Measurements from ENCODE around the gene FBN1. TPM values are rescaled to one million over a fixed set of nuclear protein-coding genes. Genes with fewer than 3 reads are reported as not detected.

Gene FBN1
- total RNA-seq, 1 experiment from 2014 or later: 5.2 TPM

- POLR2A ChIA-PET: interaction anchor here (1.0 to 1.4 kb wide), 2 partner anchors 206 to 315 kb away, joined by 4 to 6 read pairs; partner anchors contain the start of gene DUT
Observed at GRCh38 chr15:48646331-48646730, 822 bp upstream of the FBN1 start.

GRCh38 chr15:48644827-48645557, 517 bp downstream of the FBN1 start:
- H3K27me3 Mint-ChIP-seq (ENCODE audit: low read depth): peaks cover 64% of the 10 kb centered on the region
- no peak for TF ChIP-seq CTCF (IDR thresholded peaks at IDR 0.05)
- TF ChIP-seq NFE2L1 (CRISPR knock-in tag; IDR thresholded peaks at IDR 0.05): no peak
- no peak for TF ChIP-seq CDX4 (CRISPR knock-in tag; IDR thresholded peaks at IDR 0.05; ENCODE audit: borderline replicate concordance)
- TF ChIP-seq SP1 (CRISPR knock-in tag; conservative IDR thresholded peaks at IDR 0.05): 0 out of 2 replicates have a peak, but pooled peaks have one; percentile 2
- no peak for TF ChIP-seq SOX15 (CRISPR knock-in tag; IDR thresholded peaks at IDR 0.05)
- no peak for TF ChIP-seq IRF1 (CRISPR knock-in tag; IDR thresholded peaks at IDR 0.05)
- TF ChIP-seq ZNF423 (CRISPR knock-in tag; IDR thresholded peaks at IDR 0.05): peak; percentile 25; the same call in 1 of the 2 replicates

More at GRCh38 chr15:48646331-48646730, 822 bp upstream of the FBN1 start:
- CTCF ChIA-PET: no interaction called here
- H3K4me3 Mint-ChIP-seq: peak overlapping the region; percentile 63
- TF ChIP-seq CREB1 (CRISPR knock-in tag; IDR thresholded peaks at IDR 0.05) (no peak), TEAD1 (CRISPR knock-in tag; IDR thresholded peaks at IDR 0.05) (no peak), HMGXB4 (CRISPR knock-in tag; IDR thresholded peaks at IDR 0.05) (no peak), EMX1 (CRISPR knock-in tag; IDR thresholded peaks at IDR 0.05) (no peak), ATF3 (CRISPR knock-in tag; conservative IDR thresholded peaks at IDR 0.05) (no peak), ZNF263 (CRISPR knock-in tag; IDR thresholded peaks at IDR 0.05; ENCODE audit: low read depth) (no peak), NR3C1 (CRISPR knock-in tag; conservative IDR thresholded peaks at IDR 0.05; ENCODE audit: low read depth) (no peak), ELF4 (CRISPR knock-in tag; IDR thresholded peaks at IDR 0.05; ENCODE audit: low read depth) (no peak), GTF2I (CRISPR knock-in tag; conservative IDR thresholded peaks at IDR 0.05) (no peak), FOXK1 (CRISPR knock-in tag; IDR thresholded peaks at IDR 0.05) (no peak), ZNF138 (CRISPR knock-in tag; conservative IDR thresholded peaks at IDR 0.05) (no peak), SMAD4 (CRISPR knock-in tag; IDR thresholded peaks at IDR 0.05) (no peak), ZSCAN18 (CRISPR knock-in tag; IDR thresholded peaks at IDR 0.05) (no peak), E2F4 (CRISPR knock-in tag; IDR thresholded peaks at IDR 0.05; ENCODE audit: borderline replicate concordance, low read depth) (no peak), KAT7 (CRISPR knock-in tag; IDR thresholded peaks at IDR 0.05; ENCODE audit: borderline replicate concordance) (no peak), ZNF512 (CRISPR knock-in tag; IDR thresholded peaks at IDR 0.05; ENCODE audit: borderline replicate concordance) (no peak), ZNF423 (CRISPR knock-in tag; IDR thresholded peaks at IDR 0.05) (no peak), RELA (CRISPR knock-in tag; IDR thresholded peaks at IDR 0.05; ENCODE audit: borderline replicate concordance) (no peak), GRHL2 (CRISPR knock-in tag; IDR thresholded peaks at IDR 0.05; ENCODE audit: insufficient replicate concordance, severe bottlenecking) (no peak)
- H3K4me1 Mint-ChIP-seq: peaks cover 35% of the 10 kb centered on the region
- DNase-seq (ENCODE audit: low spot score) (no peak), ATAC-seq (peak; percentile 4)
- H3K36me3 Mint-ChIP-seq: no peaks in the 10 kb centered on the region
- no peak overlapping the region for H3K27ac Mint-ChIP-seq
- H3K9me3 Mint-ChIP-seq: no peaks in the 10 kb centered on the region
- peaks cover 63% of the 10 kb centered on the region for H3K27me3 Mint-ChIP-seq (ENCODE audit: low read depth)

More at GRCh38 chr15:48644827-48645557, 517 bp downstream of the FBN1 start:
- peak; percentile 31 for ATAC-seq
- no peaks in the 10 kb centered on the region for H3K9me3 Mint-ChIP-seq
- POLR2A ChIA-PET: interaction anchor here (1.4 kb wide), 1 partner anchor 313 kb away, joined by 6 read pairs; the partner anchor contains the start of gene DUT
- peak; percentile 66 for DNase-seq (ENCODE audit: low spot score)
- peak overlapping the region; percentile 63 for H3K4me3 Mint-ChIP-seq
- H3K36me3 Mint-ChIP-seq: no peaks in the 10 kb centered on the region
- no peak overlapping the region for H3K27ac Mint-ChIP-seq
- CTCF ChIA-PET: interaction anchor here (1.0 kb wide), 1 partner anchor 308 kb away, joined by 3 read pairs; no protein-coding TSS in a partner anchor
- peaks cover 35% of the 10 kb centered on the region for H3K4me1 Mint-ChIP-seq

Measured in WTC11 (cell line).